Left lobe of liver (tissue), 2 donors: ENCODE measurements around the gene L1CAM. TPM values are rescaled to one million over a fixed set of nuclear protein-coding genes. Genes with fewer than 3 reads are reported as not detected.

ENCODE experiments used
- ATAC-seq: fragments of 200-7000 bp; cut with Tn5 transposase; one replicate; pipeline ENCODE4 v1.9.1; 2020; ENCODE audit warnings: mild to moderate bottlenecking, moderate library complexity
- DNase-seq: peaks from one replicate; pipeline ENCODE4 v3.0.0-alpha.2; 2020; ENCODE audit warnings: low spot score
- total RNA-seq: library from RNA; stranded (reverse); gene quantifications from one replicate; pipeline ENCODE4 v1.2.1, GENCODE V29; 2021
- donor health status: DM: no; HTN: no; CAD: no; lungs with moderate emphysema.
- donor health status: DM: no; HTN: yes; CAD: no.

L1CAM gene
- total RNA-seq, 1 donor from 2014 or later: 0.88 TPM

GRCh38 chrX:153812220-153812619 is 73.8 kb downstream of the L1CAM start:
- ATAC-seq: no peak
- no peak for DNase-seq

Other genes with a start within 250 kb of the L1CAM start
- gene DUSP9, start 239.0 kb downstream of the L1CAM start, total RNA-seq: 0.60 TPM
- not detected for gene PNCK, start 212.4 kb downstream of the L1CAM start, total RNA-seq
- 3.2 TPM for gene SLC6A8, start 198.2 kb downstream of the L1CAM start, total RNA-seq
- 108 TPM for gene BCAP31, start 161.8 kb downstream of the L1CAM start, total RNA-seq
- 13.4 TPM for gene ABCD1, start 161.3 kb downstream of the L1CAM start, total RNA-seq
- 1.4 TPM for gene PLXNB3, start 121.9 kb downstream of the L1CAM start, total RNA-seq
- gene SRPK3, start 105.1 kb downstream of the L1CAM start, total RNA-seq: not detected
- 25.4 TPM for gene IDH3G, start 91.8 kb downstream of the L1CAM start, total RNA-seq
- 211 TPM for gene SSR4, start 91.5 kb downstream of the L1CAM start, total RNA-seq
- 0.91 TPM for gene PDZD4, start 55.6 kb downstream of the L1CAM start, total RNA-seq
- not detected for gene AVPR2, start 18.5 kb upstream of the L1CAM start, total RNA-seq
- 8.1 TPM for gene ARHGAP4, start 40.1 kb upstream of the L1CAM start, total RNA-seq
- gene NAA10, start 48.9 kb upstream of the L1CAM start, total RNA-seq: 38.0 TPM
- 5.5 TPM for gene RENBP, start 58.5 kb upstream of the L1CAM start, total RNA-seq
- 17.2 TPM for gene HCFC1, start 85.6 kb upstream of the L1CAM start, total RNA-seq
- gene TMEM187, start 86.6 kb upstream of the L1CAM start, total RNA-seq: 11.6 TPM
- 58.4 TPM for gene IRAK1, start 133.7 kb upstream of the L1CAM start, total RNA-seq
- gene MECP2, start 211.5 kb upstream of the L1CAM start, total RNA-seq: 13.9 TPM